Measurements from ENCODE around the gene FBXL4.

- TF ChIP-seq CTCF (IDR thresholded peaks at IDR 0.05) (no peak), POLR2A (IDR thresholded peaks at IDR 0.05) (no peak)
These were observed 62.4 kb downstream of the FBXL4 start for GRCh38 chr6:98885330-98885729.
